22Rv1 (cell line): ENCODE measurements around the gene SPEM2.
"Not testable (repeated sequence)": the region's sequence is repeated elsewhere in the genome, so short reads cannot be mapped to it uniquely, and the experiment has no call there.

ENCODE experiments used
- CTCF ChIP-seq: fragments of 450-650 bp; IDR thresholded peaks from 2 replicates; pipeline ENCODE4 v1.5.1; 2017; ENCODE audit warnings: mild to moderate bottlenecking
- ZFX ChIP-seq: fragments of 450-650 bp; IDR thresholded peaks from 2 replicates; pipeline ENCODE4 v1.6.1; 2017; ENCODE audit warnings: antibody characterized with exemption, borderline replicate concordance

- TF ChIP-seq CTCF, ZFX: not testable (repeated sequence)
Observed at GRCh38 chr17:7470457-7470973, 45.1 kb downstream of the SPEM2 start.
